ENCODE data around the gene P2RY2. TPM values are rescaled to one million over a fixed set of nuclear protein-coding genes. Genes with fewer than 3 reads are reported as not detected.

P2RY2 gene
- polyA plus RNA-seq, 2 of the 4 experiments (the other 2 are of a cell fraction), result 3.7 to 6.4 TPM

DNA sequence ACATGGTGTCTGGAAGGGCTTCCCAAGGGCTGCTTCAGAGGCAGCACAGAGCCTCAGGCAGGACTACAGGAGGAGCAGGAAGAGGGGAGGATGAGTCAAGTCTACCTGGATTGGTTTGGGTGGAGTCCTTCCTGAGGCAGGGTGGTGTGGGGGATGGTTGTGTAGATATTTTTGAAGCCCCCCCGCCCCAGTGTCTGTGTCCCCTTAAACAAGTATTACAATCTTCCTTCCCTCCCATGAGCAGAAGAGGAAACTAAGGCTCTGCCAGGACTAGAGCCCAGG lies 41.3 kb upstream of the P2RY2 start:
- FAIRE-seq (no peak), ATAC-seq (no peak), DNase-seq (ENCODE audit: low read depth in 1 of 2, low spot score in 1 of 2) (no peak)
- WGBS (ENCODE audit: missing lambda C conversion rate), result 38% methylated on average over 1 of the region's 1 CpG
- no peaks in the 10 kb centered on the region for H3K9me3 ChIP-seq
- POLR2A ChIA-PET, result no interaction called here
- no peak overlapping the region for H3K4me3 ChIP-seq
- no peak overlapping the region for H3K27ac ChIP-seq
- no peaks in the 10 kb centered on the region for H3K4me1 ChIP-seq
- TF ChIP-seq RFX5 (IDR thresholded peaks at IDR 0.05) (no peak), HDAC2 (IDR thresholded peaks at IDR 0.05) (no peak), JUN (IDR thresholded peaks at IDR 0.05) (no peak), BHLHE40 (IDR thresholded peaks at IDR 0.05; ENCODE audit: low read depth, low read length) (no peak), NFE2L2 (conservative IDR thresholded peaks at IDR 0.05; ENCODE audit: low read length) (no peak), TP53 (CRISPR knock-in tag; IDR thresholded peaks at IDR 0.05) (no peak), FOSB (CRISPR knock-in tag; IDR thresholded peaks at IDR 0.05) (no peak), ZC3H11A (IDR thresholded peaks at IDR 0.05) (no peak), MYC (IDR thresholded peaks at IDR 0.05; ENCODE audit: borderline replicate concordance, low read length) (no peak), TFCP2L1 (CRISPR knock-in tag; IDR thresholded peaks at IDR 0.05) (no peak), MAZ (IDR thresholded peaks at IDR 0.05; ENCODE audit: borderline replicate concordance, low read depth, low read length) (no peak), ZNF302 (CRISPR knock-in tag; IDR thresholded peaks at IDR 0.05) (no peak), HOXB13 (CRISPR knock-in tag; IDR thresholded peaks at IDR 0.05; ENCODE audit: low read depth) (no peak)
- TF ChIP-seq, protein P1, sequence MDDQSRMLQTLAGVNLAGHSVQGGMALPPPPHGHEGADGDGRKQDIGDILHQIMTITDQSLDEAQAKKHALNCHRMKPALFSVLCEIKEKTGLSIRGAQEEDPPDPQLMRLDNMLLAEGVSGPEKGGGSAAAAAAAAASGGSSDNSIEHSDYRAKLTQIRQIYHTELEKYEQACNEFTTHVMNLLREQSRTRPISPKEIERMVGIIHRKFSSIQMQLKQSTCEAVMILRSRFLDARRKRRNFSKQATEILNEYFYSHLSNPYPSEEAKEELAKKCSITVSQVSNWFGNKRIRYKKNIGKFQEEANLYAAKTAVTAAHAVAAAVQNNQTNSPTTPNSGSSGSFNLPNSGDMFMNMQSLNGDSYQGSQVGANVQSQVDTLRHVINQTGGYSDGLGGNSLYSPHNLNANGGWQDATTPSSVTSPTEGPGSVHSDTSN (IDR thresholded peaks at IDR 0.05), result no peak
- TF ChIP-seq, protein P2, sequence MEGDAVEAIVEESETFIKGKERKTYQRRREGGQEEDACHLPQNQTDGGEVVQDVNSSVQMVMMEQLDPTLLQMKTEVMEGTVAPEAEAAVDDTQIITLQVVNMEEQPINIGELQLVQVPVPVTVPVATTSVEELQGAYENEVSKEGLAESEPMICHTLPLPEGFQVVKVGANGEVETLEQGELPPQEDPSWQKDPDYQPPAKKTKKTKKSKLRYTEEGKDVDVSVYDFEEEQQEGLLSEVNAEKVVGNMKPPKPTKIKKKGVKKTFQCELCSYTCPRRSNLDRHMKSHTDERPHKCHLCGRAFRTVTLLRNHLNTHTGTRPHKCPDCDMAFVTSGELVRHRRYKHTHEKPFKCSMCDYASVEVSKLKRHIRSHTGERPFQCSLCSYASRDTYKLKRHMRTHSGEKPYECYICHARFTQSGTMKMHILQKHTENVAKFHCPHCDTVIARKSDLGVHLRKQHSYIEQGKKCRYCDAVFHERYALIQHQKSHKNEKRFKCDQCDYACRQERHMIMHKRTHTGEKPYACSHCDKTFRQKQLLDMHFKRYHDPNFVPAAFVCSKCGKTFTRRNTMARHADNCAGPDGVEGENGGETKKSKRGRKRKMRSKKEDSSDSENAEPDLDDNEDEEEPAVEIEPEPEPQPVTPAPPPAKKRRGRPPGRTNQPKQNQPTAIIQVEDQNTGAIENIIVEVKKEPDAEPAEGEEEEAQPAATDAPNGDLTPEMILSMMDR (IDR thresholded peaks at IDR 0.05), result no peak
- CTCF ChIA-PET, result interaction anchor here (1.0 to 14.3 kb wide), 29 partner anchors 8 to 492 kb away, joined by 3 to 339 read pairs (median 12); partner anchors contain the start of genes ATG16L2 and FCHSD2
- no peak overlapping the region for H3K4me2 ChIP-seq

DNA sequence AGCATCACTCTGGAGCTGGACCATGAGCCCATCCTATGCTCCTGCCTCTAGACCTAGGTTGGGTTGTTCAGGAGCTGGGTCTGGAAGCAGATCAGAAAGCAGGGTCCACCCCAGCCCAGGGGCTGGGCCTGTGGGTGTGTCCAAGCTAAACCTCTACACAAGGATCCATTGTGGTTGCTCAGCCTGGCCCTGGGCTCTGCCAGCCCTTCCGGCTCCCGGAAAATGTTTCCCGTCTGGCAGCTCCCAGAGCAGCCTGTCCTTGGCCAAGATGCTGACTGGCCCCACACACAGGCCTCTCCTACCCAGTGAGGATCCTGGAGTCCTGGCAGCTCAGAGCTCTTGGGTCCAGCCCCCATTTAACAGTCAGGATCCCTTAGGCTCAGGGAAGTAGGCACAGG lies 40.7 kb upstream of the P2RY2 start:
- Histone ChIP-seq H3K4me3 (no peak overlapping the region), H3K27ac (no peak overlapping the region), H3K4me1 (no peaks in the 10 kb centered on the region), H3K9me3 (no peaks in the 10 kb centered on the region), H3K4me2 (no peak overlapping the region)
- DNase-seq (ENCODE audit: low read depth in 1 of 2, low spot score in 1 of 2) (no peak), FAIRE-seq (no peak), ATAC-seq (peak in 1 of 2 experiments; percentile 10; a peak in 3 of 6 replicates)
- CTCF ChIA-PET, result interaction anchor here (0.6 to 14.3 kb wide), 65 partner anchors 8 to 590 kb away, joined by 3 to 339 read pairs (median 4); partner anchors contain the start of genes ATG16L2, FCHSD2 and STARD10
- TF ChIP-seq RFX5 (IDR thresholded peaks at IDR 0.05) (no peak), EHF (CRISPR knock-in tag; IDR thresholded peaks at IDR 0.05) (no peak), BHLHE40 (IDR thresholded peaks at IDR 0.05; ENCODE audit: low read depth, low read length) (no peak), KDM1A (IDR thresholded peaks at IDR 0.05; ENCODE audit: low read depth) (no peak), MAFK (IDR thresholded peaks at IDR 0.05; ENCODE audit: partially characterized antibody) (no peak), CHD2 (IDR thresholded peaks at IDR 0.05; ENCODE audit: low read length, partially characterized antibody) (no peak), HOXB13 (CRISPR knock-in tag; IDR thresholded peaks at IDR 0.05; ENCODE audit: low read depth) (no peak), RNF2 (IDR thresholded peaks at IDR 0.05; ENCODE audit: borderline replicate concordance, low read depth) (no peak), JUNB (IDR thresholded peaks at IDR 0.05) (no peak), JUN (IDR thresholded peaks at IDR 0.05) (no peak), FOXS1 (CRISPR knock-in tag; IDR thresholded peaks at IDR 0.05) (no peak), CEBPB (IDR thresholded peaks at IDR 0.05) (no peak), GATA3 (IDR thresholded peaks at IDR 0.05; ENCODE audit: borderline replicate concordance) (no peak), PHF8 (IDR thresholded peaks at IDR 0.05; ENCODE audit: borderline replicate concordance, low read depth) (no peak), HDAC2 (IDR thresholded peaks at IDR 0.05) (no peak), SMC3 (IDR thresholded peaks at IDR 0.05) (no peak), HEYL (CRISPR knock-in tag; IDR thresholded peaks at IDR 0.05) (no peak), CHD4 (IDR thresholded peaks at IDR 0.05; ENCODE audit: borderline replicate concordance) (no peak), ZSCAN20 (CRISPR knock-in tag; IDR thresholded peaks at IDR 0.05) (no peak)
- TF ChIP-seq, protein P3, sequence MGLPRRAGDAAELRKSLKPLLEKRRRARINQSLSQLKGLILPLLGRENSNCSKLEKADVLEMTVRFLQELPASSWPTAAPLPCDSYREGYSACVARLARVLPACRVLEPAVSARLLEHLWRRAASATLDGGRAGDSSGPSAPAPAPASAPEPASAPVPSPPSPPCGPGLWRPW (IDR thresholded peaks at IDR 0.05), result no peak
- POLR2A ChIA-PET, result no interaction called here
- 92% methylated on average over 3 of the region's 3 CpGs for WGBS (ENCODE audit: missing lambda C conversion rate)

Data from A549 (cell line).